GM19240 (cell line): Measurements from ENCODE around the gene AFF1.
"Not testable (repeated sequence)": the region's sequence is repeated elsewhere in the genome, so short reads cannot be mapped to it uniquely, and the experiment has no call there.

ENCODE experiments used
- DNase-seq: peaks from one replicate; pipeline ENCODE4 v3.0.0; 2011; ENCODE audit warnings: low spot score; ENCODE audit not compliant: insufficient read length

Gene AFF1

DNA sequence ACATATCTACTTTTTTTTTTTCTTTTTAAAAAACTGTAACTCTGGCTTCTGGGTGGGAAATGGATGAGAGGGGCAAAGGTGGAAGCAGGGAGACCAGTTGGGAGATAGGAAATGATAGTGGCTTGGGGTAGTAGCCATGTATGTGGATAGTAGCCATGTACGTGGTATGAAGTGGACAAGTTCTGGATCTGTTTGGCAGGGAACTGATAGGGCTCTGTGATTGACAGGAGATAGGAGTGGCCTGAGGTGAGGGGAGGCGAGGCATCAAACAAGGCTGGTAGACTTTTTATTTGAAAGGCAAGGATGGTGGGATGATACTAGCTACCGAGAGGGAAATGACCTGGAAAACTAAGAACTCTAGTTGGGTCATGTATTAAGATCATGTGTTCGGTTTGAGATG, 117.8 kb downstream of the AFF1 start:
- DNase-seq = no peak

- no peak for DNase-seq
Measured at GRCh38 chr4:87053176-87053658, 118.4 kb downstream of the AFF1 start.

DNA sequence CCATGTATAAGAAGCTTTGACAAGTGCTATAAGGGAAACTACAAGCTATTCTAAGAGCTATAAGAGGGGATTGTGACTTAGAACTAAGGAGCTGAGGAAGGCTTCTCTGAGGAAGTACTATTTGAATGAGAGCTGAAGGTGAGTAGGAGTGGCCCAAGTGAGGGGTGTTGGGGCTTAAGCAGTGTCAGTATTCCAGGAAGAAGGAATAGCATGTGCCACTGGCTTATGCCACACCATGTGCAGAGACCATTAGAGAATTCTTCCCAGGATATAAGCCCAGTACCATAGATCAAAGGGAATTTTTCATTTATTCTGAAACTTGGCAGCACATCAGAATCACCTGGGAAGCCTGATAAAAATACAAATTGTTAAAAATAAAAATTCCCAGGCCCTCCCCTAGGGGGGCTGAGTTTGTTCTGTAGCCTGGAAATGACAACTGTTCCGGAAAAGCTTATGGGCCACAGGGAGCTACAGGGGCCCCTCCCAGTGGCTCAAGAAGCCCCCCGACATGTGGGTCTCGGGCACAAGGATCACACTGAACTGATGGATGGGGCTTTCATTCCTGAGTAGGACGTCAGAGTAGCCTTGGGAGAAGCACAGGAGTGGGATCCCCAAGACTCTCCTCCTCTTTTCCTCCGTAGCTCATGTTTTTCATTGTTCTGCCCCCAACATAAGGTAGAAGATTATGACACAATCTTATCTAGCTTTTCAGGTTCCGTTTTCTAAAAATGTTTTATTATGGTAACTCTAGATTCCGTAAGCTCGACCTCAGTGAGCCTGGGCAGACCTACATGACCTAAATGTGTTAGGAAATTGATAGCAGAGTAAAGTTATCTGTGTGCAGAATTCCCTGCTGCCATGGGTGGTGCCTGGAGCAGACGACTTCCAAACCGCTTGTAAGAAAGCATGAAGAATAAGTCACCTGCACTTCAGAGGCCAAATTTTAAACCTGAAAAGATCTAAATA, 119.3 kb downstream of the AFF1 start:
- no peak for DNase-seq

GRCh38 chr4:87054900-87055299, 120.1 kb downstream of the AFF1 start:
- no peak for DNase-seq

DNA sequence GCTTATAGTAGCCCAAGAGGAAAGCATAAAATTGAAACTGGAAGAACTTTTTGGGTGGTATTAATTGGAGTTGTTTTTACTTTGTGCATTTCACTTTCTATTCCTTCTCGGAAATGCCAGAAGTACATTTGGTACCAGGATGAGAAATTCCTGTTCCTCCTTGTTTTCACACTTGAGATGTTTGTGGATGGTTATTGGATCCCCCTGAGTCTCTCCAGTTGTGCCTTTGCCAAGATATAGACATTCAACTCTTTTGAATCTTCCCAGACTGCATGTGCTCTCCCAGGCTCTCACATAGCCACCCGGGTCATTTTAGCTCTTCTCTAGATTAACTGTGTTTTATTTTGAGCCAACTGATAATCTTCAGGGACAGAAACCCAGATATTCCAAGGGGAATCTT, 120.5 kb downstream of the AFF1 start:
- no peak for DNase-seq

- DNase-seq = no peak
Measured at GRCh38 chr4:87056881-87057280, 122.1 kb downstream of the AFF1 start.

GRCh38 chr4:87057835-87058355, 123.1 kb downstream of the AFF1 start:
- DNase-seq = no peak

GRCh38 chr4:87058356-87059073, 123.7 kb downstream of the AFF1 start:
- no peak for DNase-seq

GRCh38 chr4:87060957-87061356, 126.1 kb downstream of the AFF1 start:
- no peak for DNase-seq

- DNase-seq = no peak
Measured at GRCh38 chr4:87065021-87065420, 130.2 kb downstream of the AFF1 start.

DNA sequence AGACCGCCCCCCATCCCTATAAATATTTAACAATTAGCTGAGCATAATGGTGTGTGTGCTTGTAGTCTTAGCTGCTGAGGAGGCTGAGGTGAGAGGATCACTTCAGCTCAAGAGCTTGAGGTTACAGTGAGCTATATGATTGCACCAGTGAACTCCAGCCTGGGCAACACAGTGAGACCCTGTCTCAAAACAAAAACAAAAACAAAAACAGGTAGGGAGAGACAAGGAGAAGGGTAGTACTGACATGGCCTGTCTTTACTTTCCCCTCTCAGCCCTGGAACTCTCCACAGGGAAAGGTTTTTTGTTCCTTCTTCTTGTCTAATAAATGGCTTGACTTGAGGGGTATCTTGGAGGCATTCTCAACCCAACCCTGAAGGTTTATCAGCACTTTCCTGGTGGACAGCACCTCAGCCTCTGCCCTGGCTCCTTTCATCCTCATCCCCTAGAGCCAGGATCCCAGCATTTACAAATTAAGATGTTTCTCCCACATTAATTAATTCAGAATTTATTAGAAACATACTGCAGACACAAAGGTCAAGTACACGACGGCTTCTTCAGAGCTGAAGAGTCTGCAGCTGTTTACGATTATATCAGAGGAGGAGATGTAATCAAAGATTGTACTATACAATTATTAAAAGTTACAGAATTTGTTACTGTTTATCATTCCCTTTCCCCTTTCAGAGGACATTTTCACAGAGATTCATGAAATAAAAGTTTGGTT, 131.8 kb downstream of the AFF1 start:
- DNase-seq = no peak

GRCh38 chr4:87067124-87067885, 132.5 kb downstream of the AFF1 start:
- no peak for DNase-seq

GRCh38 chr4:87068583-87069021, 133.8 kb downstream of the AFF1 start:
- DNase-seq = no peak

DNA sequence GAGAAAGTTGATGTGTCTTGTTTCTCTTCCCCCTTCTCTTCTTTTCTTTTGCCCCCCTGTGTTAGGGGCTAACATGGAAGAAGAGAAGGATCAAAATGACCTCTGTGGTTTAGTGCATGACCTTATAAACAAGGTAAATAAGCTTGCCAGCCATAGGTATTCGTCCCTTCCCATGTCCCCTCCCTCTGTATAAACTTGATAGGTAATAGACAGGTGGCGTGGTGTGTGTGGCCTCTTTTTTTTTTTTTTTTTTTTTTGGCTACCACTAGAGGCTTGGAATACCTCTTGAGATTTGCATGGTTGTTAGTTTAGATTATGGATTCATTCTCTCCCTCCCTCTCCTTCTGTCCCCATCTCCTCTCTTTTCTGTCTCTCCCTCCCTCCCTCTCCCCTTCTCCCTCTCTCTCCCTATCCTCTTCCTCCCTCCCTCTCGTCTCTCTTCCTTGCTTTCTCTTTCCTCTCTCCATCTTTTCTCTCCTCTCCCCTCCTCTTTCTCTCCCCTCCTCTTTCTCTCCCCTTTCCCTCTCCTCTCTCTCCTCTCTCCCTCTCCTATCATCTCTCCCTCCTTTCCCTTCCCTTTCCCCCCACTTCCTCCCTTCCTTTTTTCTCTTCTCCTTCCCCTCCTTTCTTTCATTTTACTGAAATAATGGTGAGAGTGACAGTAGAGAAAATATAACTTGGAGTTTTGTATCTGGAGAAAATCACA, 134.4 kb downstream of the AFF1 start:
- no peak for DNase-seq

DNA sequence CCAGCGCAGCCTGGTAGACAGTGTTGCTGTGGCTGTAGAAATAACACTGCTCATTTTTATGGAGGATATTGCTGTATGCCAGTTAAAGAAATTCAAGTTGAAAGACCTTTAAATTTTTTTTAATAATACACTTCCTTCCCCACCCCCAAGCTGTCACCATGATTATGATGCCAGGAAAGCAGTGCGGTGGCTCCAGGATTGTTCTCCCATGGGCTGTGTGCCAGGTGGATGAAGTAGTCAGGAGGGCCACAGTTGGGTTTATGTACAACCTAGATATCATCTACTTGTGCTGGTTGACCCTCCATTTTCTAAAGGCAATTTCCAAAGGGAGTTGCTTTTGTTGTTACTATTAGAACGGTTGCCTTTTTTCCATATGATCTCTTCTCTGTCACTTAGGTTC, 136.6 kb downstream of the AFF1 start:
- no peak for DNase-seq

- not testable (repeated sequence) for DNase-seq
Measured at GRCh38 chr4:87072545-87072944, 137.7 kb downstream of the AFF1 start.

DNA sequence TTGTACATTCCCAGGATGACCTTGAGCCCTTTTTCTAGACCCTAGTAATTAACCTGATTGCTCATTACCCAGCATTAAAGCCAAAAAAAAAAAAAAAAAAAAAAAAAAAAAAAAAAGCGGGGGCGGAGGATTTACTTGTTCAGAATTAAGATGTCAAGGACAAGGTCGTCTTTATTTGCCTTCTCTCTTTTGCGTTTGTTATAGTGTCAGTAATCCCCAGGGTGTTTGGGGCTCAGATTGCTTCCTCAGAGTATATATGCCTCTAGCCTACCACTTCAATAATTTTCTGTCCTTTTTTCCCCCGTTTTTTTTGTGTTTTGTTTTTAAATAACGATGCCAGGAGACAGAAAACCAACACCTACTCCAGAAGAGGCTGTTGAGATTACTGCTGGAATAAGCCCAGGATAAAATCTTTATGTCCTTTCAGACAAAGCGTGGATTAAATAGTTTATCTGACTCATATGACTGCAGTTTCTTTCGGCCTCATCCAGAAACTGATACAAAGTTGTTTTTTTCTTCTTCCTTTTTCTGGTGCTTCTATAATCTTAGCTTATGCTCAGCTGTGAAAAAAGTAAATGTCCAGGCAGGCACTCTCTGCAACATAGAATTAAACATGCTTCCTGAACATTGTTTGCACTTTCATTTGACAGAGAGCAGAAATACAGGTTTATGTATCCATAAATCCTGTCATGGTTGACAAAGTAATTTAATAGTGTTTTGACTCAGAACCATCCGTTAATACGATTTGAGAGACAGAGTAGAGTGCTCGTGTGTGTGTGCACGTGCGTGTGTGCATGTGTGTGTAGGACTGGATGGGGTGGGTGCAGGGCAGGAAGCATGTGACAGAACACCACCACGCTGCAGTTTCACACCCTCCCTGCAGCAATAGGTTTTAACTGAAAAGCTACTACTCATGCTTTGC, 138.6 kb downstream of the AFF1 start:
- peak; percentile 35 for DNase-seq

GRCh38 chr4:87074121-87074488, 139.3 kb downstream of the AFF1 start:
- no peak for DNase-seq

DNA sequence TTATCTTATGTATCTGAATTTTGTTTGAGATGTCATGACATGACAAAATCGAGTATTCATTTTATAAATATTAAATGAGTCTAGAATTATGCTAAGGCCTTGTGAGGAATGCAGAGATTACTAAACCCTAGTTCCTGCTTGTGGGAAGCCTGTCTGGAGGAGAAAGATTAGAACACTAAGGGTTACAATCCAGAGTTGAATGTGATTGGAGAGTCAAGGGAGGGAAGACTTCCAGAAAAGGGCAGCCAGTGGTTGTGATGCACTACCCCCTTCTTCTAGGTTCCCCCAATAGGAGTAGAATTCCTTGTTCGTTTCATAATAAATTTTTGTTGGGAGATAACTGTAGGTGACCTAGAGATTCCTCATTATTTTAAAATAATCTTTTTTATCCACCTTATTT, 141.1 kb downstream of the AFF1 start:
- DNase-seq = no peak
